HEK293 (cell line): ENCODE measurements around the gene FAM184A.
A peak's percentile ranks its signal among the peaks of the same experiment; 100 is the strongest.

Source experiments
- CTCF ChIA-PET: fragments of 350-600 bp; formaldehyde crosslinking; extraction: SDS; loops from one replicate; lab custom pipeline; 2021; ENCODE audit warnings: antibody characterized with exemption; lab: Yijun Ruan, JAX
- POLR2A ChIA-PET: fragments of 300-600 bp; formaldehyde crosslinking; extraction: SDS; loops from one replicate; lab custom pipeline; 2020; ENCODE audit warnings: antibody characterized with exemption, inconsistent platforms; lab: Yijun Ruan, JAX
- H3K27ac ChIP-seq: fragments of 200-500 bp; sonication (Bioruptor generic); 2 replicates; pipeline ENCODE4 v1.5.1; 2014; ENCODE audit warnings: low read depth, low read length, control low read depth, inconsistent platforms; ENCODE audit errors: extremely low read depth
- H3K36me3 ChIP-seq, 2 experiments: fragments of 200-500 bp in 1 of 2; sonication (Bioruptor generic) in 1 of 2; 1 replicate in 1 of 2; 2 replicates in 1 of 2; pipeline ENCODE4 v1.5.1; 2014 to 2017; ENCODE audit warnings: inconsistent platforms in 2 of 2, low read length in 2 of 2; ENCODE audit not compliant: control insufficient read depth in 2 of 2, insufficient read depth in 1 of 2
- H3K4me1 ChIP-seq: fragments of 200-500 bp; sonication (Bioruptor generic); 2 replicates; pipeline ENCODE4 v1.5.1; 2014; ENCODE audit warnings: mild to moderate bottlenecking, low read length, inconsistent platforms; ENCODE audit not compliant: control insufficient read depth, insufficient read depth
- H3K4me3 ChIP-seq: 2 replicates; pipeline ENCODE4 v1.5.1; 2011; ENCODE audit warnings: low read depth, mild to moderate bottlenecking, control low read depth, low read length, moderate library complexity
- H3K9me3 ChIP-seq: fragments of 200-500 bp; sonication (Bioruptor generic); 2 replicates; pipeline ENCODE4 v1.5.1; 2014; ENCODE audit warnings: low read depth, low read length, inconsistent platforms; ENCODE audit not compliant: control insufficient read depth, insufficient read depth
- EGR2 ChIP-seq: fragments of 450-650 bp; formaldehyde crosslinking; IDR thresholded peaks from 2 replicates; pipeline ENCODE4 v1.5.1; 2016; ENCODE audit warnings: low read depth, missing biosample characterization, missing genetic modification characterization
- GLI2 ChIP-seq: fragments of 450-650 bp; formaldehyde crosslinking; IDR thresholded peaks from 2 replicates; pipeline ENCODE4; 2017; ENCODE audit warnings: missing biosample characterization, missing genetic modification characterization, low read depth, borderline replicate concordance
- GLI4 ChIP-seq: fragments of 450-650 bp; formaldehyde crosslinking; IDR thresholded peaks from 2 replicates; pipeline ENCODE4 v1.5.1; 2016; ENCODE audit warnings: missing biosample characterization, missing genetic modification characterization
- MZF1 ChIP-seq: fragments of 450-650 bp; formaldehyde crosslinking; IDR thresholded peaks from 2 replicates; pipeline ENCODE4 v1.5.1; 2017; ENCODE audit warnings: missing biosample characterization, missing genetic modification characterization, borderline replicate concordance
- TRIM28 ChIP-seq: IDR thresholded peaks from 2 replicates; pipeline ENCODE4 v1.6.1; 2011; ENCODE audit warnings: low read length, control low read depth, borderline replicate concordance
- ZNF10 ChIP-seq: fragments of 450-650 bp; formaldehyde crosslinking; IDR thresholded peaks from 2 replicates; pipeline ENCODE4 v1.5.1; 2017; ENCODE audit warnings: missing biosample characterization, missing genetic modification characterization
- ZNF140 ChIP-seq: fragments of 450-650 bp; formaldehyde crosslinking; IDR thresholded peaks from 2 replicates; pipeline ENCODE4 v1.5.1; 2016; ENCODE audit warnings: missing biosample characterization, missing genetic modification characterization
- ZNF202 ChIP-seq: fragments of 450-650 bp; formaldehyde crosslinking; IDR thresholded peaks from 2 replicates; pipeline ENCODE4 v1.5.1; 2016; ENCODE audit warnings: missing biosample characterization, missing genetic modification characterization, borderline replicate concordance
- ZNF48 ChIP-seq: fragments of 450-650 bp; formaldehyde crosslinking; IDR thresholded peaks from 2 replicates; pipeline ENCODE4 v1.5.1; 2016; ENCODE audit warnings: missing biosample characterization, missing genetic modification characterization
- ZNF626 ChIP-seq: fragments of 450-650 bp; sonication (Bioruptor Pico); formaldehyde crosslinking; IDR thresholded peaks from 2 replicates; pipeline ENCODE4 v1.5.1; 2018; ENCODE audit warnings: missing biosample characterization, missing genetic modification characterization, inconsistent platforms
- ZNF654 ChIP-seq: fragments of 450-650 bp; formaldehyde crosslinking; IDR thresholded peaks from 2 replicates; pipeline ENCODE4 v1.5.1; 2016; ENCODE audit warnings: low read depth, missing biosample characterization, missing genetic modification characterization
- TF ChIP-seq, protein P1 (sequence below): sonication (generic); formaldehyde crosslinking; IDR thresholded peaks from 2 replicates; pipeline ENCODE4 v1.8.1; 2022; ENCODE audit warnings: mild to moderate bottlenecking, moderate library complexity, missing genetic modification reagents
- TF ChIP-seq, protein P2 (sequence below): fragments of 450-650 bp; IDR thresholded peaks from 2 replicates; pipeline ENCODE4 v1.5.1; 2018; ENCODE audit warnings: missing biosample characterization, missing genetic modification characterization
- TF ChIP-seq, protein P3 (sequence below): fragments of 450-650 bp; formaldehyde crosslinking; IDR thresholded peaks from 2 replicates; pipeline ENCODE4 v1.5.1; 2017; ENCODE audit warnings: missing biosample characterization, missing genetic modification characterization
- TF ChIP-seq, protein P4 (sequence below): fragments of 450-650 bp; formaldehyde crosslinking; optimal IDR thresholded peaks from 2 replicates; pipeline ENCODE3; 2016; ENCODE audit warnings: missing biosample characterization, mild to moderate bottlenecking, missing genetic modification characterization
- TF ChIP-seq, protein P5 (sequence below): fragments of 450-650 bp; formaldehyde crosslinking; IDR thresholded peaks from 2 replicates; pipeline ENCODE4 v1.5.1; 2016; ENCODE audit warnings: missing biosample characterization, missing genetic modification characterization, low read depth

Gene FAM184A

DNA sequence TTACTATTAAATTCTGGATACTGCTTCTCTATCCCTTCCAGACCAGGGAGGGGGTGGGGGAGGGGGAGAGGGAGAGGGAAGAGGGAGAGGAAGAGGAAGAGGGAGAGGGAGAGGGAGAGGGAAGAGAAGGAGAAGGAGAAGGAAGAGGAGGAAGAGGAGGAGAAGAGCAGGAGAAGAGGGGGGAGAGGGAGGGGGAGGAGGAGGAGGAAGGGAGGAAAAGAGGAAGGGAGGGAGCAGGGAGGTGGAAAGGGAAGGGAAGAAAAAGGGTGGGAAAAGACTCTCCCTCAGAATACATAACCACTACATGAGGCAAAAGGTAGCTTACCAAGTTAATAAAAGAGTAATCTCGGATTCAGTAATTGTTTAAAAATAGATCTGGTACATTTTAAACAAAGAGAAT lies 46.0 kb downstream of the FAM184A start:
- no peak for TF ChIP-seq ZNF626
- TF ChIP-seq MZF1 (tag by site-specific recombination) = no peak
- TF ChIP-seq ZNF140 (tag by site-specific recombination) = no peak
- TF ChIP-seq EGR2 (tag by site-specific recombination) = peak; percentile 20; the same call in 1 of the 2 replicates
- TF ChIP-seq, protein P1, sequence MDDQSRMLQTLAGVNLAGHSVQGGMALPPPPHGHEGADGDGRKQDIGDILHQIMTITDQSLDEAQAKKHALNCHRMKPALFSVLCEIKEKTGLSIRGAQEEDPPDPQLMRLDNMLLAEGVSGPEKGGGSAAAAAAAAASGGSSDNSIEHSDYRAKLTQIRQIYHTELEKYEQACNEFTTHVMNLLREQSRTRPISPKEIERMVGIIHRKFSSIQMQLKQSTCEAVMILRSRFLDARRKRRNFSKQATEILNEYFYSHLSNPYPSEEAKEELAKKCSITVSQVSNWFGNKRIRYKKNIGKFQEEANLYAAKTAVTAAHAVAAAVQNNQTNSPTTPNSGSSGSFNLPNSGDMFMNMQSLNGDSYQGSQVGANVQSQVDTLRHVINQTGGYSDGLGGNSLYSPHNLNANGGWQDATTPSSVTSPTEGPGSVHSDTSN (CRISPR knock-in tag) = no peak
- no peak for TF ChIP-seq ZNF202 (tag by site-specific recombination)
- no peak for TF ChIP-seq ZNF48 (tag by site-specific recombination)
- TF ChIP-seq GLI4 = 0 out of 2 replicates have a peak, but pooled peaks have one; percentile 30
- no peak for TF ChIP-seq ZNF654 (tag by site-specific recombination)
- TF ChIP-seq GLI2 (tag by site-specific recombination) = no peak
- TF ChIP-seq, protein P2, sequence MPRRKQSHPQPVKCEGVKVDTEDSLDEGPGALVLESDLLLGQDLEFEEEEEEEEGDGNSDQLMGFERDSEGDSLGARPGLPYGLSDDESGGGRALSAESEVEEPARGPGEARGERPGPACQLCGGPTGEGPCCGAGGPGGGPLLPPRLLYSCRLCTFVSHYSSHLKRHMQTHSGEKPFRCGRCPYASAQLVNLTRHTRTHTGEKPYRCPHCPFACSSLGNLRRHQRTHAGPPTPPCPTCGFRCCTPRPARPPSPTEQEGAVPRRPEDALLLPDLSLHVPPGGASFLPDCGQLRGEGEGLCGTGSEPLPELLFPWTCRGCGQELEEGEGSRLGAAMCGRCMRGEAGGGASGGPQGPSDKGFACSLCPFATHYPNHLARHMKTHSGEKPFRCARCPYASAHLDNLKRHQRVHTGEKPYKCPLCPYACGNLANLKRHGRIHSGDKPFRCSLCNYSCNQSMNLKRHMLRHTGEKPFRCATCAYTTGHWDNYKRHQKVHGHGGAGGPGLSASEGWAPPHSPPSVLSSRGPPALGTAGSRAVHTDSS (tag by site-specific recombination) = peak; percentile 36; the same call in 1 of the 2 replicates
- TF ChIP-seq, protein P3, sequence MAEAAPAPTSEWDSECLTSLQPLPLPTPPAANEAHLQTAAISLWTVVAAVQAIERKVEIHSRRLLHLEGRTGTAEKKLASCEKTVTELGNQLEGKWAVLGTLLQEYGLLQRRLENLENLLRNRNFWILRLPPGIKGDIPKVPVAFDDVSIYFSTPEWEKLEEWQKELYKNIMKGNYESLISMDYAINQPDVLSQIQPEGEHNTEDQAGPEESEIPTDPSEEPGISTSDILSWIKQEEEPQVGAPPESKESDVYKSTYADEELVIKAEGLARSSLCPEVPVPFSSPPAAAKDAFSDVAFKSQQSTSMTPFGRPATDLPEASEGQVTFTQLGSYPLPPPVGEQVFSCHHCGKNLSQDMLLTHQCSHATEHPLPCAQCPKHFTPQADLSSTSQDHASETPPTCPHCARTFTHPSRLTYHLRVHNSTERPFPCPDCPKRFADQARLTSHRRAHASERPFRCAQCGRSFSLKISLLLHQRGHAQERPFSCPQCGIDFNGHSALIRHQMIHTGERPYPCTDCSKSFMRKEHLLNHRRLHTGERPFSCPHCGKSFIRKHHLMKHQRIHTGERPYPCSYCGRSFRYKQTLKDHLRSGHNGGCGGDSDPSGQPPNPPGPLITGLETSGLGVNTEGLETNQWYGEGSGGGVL (tag by site-specific recombination) = peak; percentile 32; the same call in 1 of the 2 replicates
- TF ChIP-seq TRIM28 = no peak
- no peak for TF ChIP-seq ZNF10
- Histone ChIP-seq H3K4me1 (no peaks in the 10 kb centered on the region), H3K4me3 (no peak overlapping the region), H3K36me3 (no peaks in the 10 kb centered on the region), H3K9me3 (no peaks in the 10 kb centered on the region), H3K27ac (no peak overlapping the region)
- CTCF ChIA-PET = no interaction called here
- POLR2A ChIA-PET = interaction anchor here (0.7 kb wide), 1 partner anchor 83 kb away, joined by 3 read pairs; no protein-coding TSS in a partner anchor

DNA sequence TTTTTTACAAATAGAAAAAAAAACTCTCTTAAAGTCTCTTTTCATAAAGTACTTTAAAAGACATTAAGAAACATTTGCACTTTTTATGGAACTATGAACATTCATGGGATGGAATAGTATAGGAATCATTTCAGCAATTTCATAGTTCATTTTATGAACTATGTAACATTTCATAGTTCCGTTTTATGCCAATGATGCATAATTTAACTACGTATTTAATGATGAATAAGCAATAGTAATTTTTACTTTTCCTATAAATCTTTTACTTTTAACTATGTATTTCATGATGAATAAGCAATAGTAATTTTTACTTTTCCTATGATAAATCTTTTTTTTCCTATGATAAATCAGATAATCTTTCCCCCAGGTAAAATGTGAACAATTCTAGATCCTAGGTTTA lies 47.7 kb downstream of the FAM184A start:
- Histone ChIP-seq H3K27ac (no peak overlapping the region), H3K4me1 (no peaks in the 10 kb centered on the region), H3K36me3 (no peaks in the 10 kb centered on the region), H3K9me3 (no peaks in the 10 kb centered on the region), H3K4me3 (no peak overlapping the region)
- POLR2A ChIA-PET = no interaction called here
- TF ChIP-seq, protein P4, sequence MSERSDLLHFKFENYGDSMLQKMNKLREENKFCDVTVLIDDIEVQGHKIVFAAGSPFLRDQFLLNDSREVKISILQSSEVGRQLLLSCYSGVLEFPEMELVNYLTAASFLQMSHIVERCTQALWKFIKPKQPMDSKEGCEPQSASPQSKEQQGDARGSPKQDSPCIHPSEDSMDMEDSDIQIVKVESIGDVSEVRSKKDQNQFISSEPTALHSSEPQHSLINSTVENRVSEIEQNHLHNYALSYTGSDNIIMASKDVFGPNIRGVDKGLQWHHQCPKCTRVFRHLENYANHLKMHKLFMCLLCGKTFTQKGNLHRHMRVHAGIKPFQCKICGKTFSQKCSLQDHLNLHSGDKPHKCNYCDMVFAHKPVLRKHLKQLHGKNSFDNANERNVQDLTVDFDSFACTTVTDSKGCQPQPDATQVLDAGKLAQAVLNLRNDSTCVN (tag by site-specific recombination) = no peak
- TF ChIP-seq, protein P5, sequence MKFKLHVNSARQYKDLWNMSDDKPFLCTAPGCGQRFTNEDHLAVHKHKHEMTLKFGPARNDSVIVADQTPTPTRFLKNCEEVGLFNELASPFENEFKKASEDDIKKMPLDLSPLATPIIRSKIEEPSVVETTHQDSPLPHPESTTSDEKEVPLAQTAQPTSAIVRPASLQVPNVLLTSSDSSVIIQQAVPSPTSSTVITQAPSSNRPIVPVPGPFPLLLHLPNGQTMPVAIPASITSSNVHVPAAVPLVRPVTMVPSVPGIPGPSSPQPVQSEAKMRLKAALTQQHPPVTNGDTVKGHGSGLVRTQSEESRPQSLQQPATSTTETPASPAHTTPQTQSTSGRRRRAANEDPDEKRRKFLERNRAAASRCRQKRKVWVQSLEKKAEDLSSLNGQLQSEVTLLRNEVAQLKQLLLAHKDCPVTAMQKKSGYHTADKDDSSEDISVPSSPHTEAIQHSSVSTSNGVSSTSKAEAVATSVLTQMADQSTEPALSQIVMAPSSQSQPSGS (tag by site-specific recombination) = no peak
- CTCF ChIA-PET = no interaction called here
